HG02571 (cell line): ENCODE results near the gene CTSD.

Experiments used
- ATAC-seq: cut with Tn5 transposase; IDR thresholded peaks from one replicate; pipeline ENCODE4 v1.9.1; 2021; ENCODE audit warnings: mild to moderate bottlenecking, moderate library complexity; ENCODE audit not compliant: unreplicated experiment

CTSD gene

DNA sequence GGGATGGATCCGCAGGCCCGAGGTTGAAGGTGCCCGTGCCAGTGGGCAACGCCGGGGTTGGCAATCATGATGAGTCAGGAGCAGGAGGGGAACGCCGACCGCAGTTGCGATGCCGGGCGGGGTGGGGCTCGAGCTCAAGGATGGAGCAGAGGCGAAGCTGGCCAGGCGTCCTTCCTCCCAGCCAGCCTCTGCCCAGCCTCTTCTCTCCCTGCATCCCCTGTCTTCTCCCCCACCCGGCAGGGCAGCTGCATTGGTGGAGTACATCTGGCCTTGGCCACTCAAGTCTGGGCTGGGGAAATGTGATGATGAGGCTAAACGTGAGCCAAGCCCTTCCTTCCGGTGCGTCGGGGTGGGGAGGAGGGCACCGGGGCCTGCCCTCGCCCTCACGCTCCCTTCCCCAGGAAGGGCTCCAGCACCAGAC is 17.2 kb downstream of the CTSD start:
- no peak for ATAC-seq

GRCh38 chr11:1745701-1746320 is 17.9 kb downstream of the CTSD start:
- no peak for ATAC-seq

GRCh38 chr11:1744891-1745700 is 18.6 kb downstream of the CTSD start:
- ATAC-seq: no peak

GRCh38 chr11:1744137-1744886 is 19.4 kb downstream of the CTSD start:
- no peak for ATAC-seq

GRCh38 chr11:1743585-1744136 is 20.1 kb downstream of the CTSD start:
- no peak for ATAC-seq

DNA sequence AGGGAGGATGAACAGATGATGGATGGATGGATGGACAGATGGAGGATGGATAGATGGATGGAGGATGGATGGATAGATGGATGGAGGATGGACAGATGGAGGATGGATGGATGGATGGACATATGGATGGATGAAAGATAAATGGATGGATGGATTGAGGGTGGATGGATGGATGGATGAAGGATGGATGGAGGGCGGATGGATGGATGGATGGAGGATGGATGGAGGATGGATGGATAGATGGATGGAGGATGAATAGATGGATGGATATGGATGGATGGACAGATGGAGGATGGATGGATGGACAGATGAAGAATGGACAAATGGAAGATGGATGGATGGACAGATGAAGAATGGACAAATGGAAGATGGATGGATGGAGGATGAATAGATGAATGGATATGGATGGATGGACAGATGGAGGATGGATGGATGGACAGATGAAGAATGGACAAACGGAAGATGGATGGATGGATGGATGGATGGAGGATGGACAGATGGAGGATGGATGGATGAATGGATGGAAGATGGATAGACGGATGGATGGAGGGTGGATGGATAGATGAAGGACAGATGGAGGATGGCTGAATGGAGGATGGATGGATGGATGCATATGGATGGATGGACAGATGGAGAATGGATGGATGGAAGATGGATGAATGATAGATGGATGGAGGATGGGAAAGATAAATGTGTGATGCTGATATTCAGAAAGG is 20.7 kb downstream of the CTSD start:
- ATAC-seq: no peak

- no peak for ATAC-seq
Measured at GRCh38 chr11:1742371-1742770, 21.4 kb downstream of the CTSD start.

DNA sequence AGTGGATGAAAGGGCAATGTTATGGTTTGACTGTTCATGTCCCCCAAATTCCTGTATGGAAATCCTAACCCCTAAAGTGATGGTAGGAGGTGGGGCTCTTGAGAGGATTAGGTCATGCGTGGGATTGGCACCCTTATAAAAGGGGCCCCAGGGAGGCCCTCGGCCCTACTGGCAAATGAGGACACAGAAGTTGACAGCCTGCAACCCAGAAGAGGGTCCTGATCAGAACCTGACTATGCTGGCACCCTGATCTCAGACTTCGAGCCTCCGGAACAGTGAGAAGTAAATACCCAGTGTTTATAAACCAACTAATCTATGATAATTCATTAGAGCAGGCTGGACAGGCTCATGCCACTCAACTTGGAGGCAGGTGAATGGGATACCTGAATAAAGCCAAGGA is 22.0 kb downstream of the CTSD start:
- no peak for ATAC-seq

- no peak for ATAC-seq
Measured at GRCh38 chr11:1740786-1741530, 22.8 kb downstream of the CTSD start.

- ATAC-seq: no peak
Measured at GRCh38 chr11:1739576-1739975, 24.2 kb downstream of the CTSD start.

- no peak for ATAC-seq
Measured at GRCh38 chr11:1738380-1738779, 25.3 kb downstream of the CTSD start.

DNA sequence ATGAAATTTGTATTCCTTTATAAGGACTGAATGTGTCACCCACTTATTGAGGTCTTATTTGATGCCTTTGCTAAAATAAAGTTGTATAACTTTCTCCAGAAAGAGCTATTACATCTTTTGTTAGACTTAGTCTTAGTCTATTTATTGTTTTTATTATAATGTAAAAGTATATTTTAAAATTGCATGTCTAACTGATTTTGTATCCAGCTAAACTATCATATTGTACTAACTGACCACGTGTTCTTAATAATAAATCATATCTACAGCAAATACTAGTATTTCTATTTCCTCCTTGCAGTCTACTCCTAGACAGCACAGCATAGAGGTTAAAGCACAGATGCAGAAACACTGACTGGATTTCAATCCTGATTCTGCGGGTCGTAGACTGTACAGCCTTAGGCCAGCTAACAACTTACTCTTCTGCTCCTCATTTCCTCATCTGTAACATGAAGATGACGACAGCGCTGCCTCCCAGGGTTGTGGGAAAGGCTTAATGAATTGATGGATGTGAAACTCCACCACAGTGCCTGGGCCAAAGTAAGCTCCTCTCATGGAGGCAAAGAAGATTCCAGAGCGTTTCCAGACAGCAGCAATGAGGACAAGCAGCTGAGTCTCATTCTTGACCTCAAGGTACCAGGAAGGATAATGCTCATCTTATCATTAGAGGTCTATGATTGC is 26.5 kb downstream of the CTSD start:
- no peak for ATAC-seq

- no peak for ATAC-seq
Measured at GRCh38 chr11:1736447-1736992, 27.2 kb downstream of the CTSD start.

GRCh38 chr11:1735271-1735670 is 28.5 kb downstream of the CTSD start:
- no peak for ATAC-seq

- ATAC-seq: no peak
Measured at GRCh38 chr11:1734641-1735081, 29.1 kb downstream of the CTSD start.

GRCh38 chr11:1733716-1734640 is 29.7 kb downstream of the CTSD start:
- no peak for ATAC-seq

GRCh38 chr11:1733009-1733715 is 30.6 kb downstream of the CTSD start:
- ATAC-seq: no peak
